ENCODE data around the gene ARHGAP19.

ARHGAP19 gene

DNA sequence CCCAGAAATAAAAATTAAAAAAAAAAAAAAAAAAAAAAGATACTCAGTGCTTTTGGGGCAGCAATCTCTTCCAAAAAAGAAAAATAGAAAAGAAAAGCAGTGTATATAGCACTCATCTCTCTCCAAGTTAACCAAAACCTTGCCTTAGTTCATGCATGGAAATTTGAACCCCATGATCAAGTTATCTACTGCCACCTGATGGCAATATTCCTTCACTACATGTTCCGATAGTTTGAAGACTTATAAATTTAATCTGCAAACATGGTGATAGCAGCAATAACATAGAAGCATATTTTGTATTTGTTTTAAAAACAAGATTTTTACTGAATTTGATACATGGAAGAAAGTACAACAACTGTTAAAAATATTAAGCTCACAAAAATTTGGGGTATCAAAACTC, 58.0 kb downstream of the ARHGAP19 start:
- ATAC-seq = peak; percentile 63
- no peak for TF ChIP-seq ZNF8 (CRISPR knock-in tag; IDR thresholded peaks at IDR 0.05)
- no peak for TF ChIP-seq PPARA (CRISPR knock-in tag; IDR thresholded peaks at IDR 0.05; ENCODE audit: borderline replicate concordance)
- TF ChIP-seq, protein P1, sequence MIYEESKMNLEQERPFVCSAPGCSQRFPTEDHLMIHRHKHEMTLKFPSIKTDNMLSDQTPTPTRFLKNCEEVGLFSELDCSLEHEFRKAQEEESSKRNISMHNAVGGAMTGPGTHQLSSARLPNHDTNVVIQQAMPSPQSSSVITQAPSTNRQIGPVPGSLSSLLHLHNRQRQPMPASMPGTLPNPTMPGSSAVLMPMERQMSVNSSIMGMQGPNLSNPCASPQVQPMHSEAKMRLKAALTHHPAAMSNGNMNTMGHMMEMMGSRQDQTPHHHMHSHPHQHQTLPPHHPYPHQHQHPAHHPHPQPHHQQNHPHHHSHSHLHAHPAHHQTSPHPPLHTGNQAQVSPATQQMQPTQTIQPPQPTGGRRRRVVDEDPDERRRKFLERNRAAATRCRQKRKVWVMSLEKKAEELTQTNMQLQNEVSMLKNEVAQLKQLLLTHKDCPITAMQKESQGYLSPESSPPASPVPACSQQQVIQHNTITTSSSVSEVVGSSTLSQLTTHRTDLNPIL (CRISPR knock-in tag; IDR thresholded peaks at IDR 0.05; ENCODE audit: low read depth) = no peak
- no peak for TF ChIP-seq TOX (CRISPR knock-in tag; IDR thresholded peaks at IDR 0.05; ENCODE audit: borderline replicate concordance)
- no peak for TF ChIP-seq BACH2 (CRISPR knock-in tag; IDR thresholded peaks at IDR 0.05; ENCODE audit: borderline replicate concordance)
- TF ChIP-seq, protein P2, sequence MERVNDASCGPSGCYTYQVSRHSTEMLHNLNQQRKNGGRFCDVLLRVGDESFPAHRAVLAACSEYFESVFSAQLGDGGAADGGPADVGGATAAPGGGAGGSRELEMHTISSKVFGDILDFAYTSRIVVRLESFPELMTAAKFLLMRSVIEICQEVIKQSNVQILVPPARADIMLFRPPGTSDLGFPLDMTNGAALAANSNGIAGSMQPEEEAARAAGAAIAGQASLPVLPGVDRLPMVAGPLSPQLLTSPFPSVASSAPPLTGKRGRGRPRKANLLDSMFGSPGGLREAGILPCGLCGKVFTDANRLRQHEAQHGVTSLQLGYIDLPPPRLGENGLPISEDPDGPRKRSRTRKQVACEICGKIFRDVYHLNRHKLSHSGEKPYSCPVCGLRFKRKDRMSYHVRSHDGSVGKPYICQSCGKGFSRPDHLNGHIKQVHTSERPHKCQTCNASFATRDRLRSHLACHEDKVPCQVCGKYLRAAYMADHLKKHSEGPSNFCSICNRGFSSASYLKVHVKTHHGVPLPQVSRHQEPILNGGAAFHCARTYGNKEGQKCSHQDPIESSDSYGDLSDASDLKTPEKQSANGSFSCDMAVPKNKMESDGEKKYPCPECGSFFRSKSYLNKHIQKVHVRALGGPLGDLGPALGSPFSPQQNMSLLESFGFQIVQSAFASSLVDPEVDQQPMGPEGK (CRISPR knock-in tag; IDR thresholded peaks at IDR 0.05; ENCODE audit: borderline replicate concordance) = no peak
- TF ChIP-seq GLIS3 (CRISPR knock-in tag; IDR thresholded peaks at IDR 0.05) = no peak
- no peak for TF ChIP-seq ZC3H10 (CRISPR knock-in tag; IDR thresholded peaks at IDR 0.05)
- no peak for TF ChIP-seq CSDC2 (CRISPR knock-in tag; IDR thresholded peaks at IDR 0.05)
- TF ChIP-seq ARNTL (CRISPR knock-in tag; IDR thresholded peaks at IDR 0.05; ENCODE audit: borderline replicate concordance, low read depth) = no peak
- no peak for TF ChIP-seq OSR1 (CRISPR knock-in tag; IDR thresholded peaks at IDR 0.05)
- TF ChIP-seq ZNF70 (CRISPR knock-in tag; IDR thresholded peaks at IDR 0.05) = no peak
- no peak for TF ChIP-seq RARB (CRISPR knock-in tag; IDR thresholded peaks at IDR 0.05)
- no peak for TF ChIP-seq ZFP3 (CRISPR knock-in tag; IDR thresholded peaks at IDR 0.05)
- TF ChIP-seq, protein P3, sequence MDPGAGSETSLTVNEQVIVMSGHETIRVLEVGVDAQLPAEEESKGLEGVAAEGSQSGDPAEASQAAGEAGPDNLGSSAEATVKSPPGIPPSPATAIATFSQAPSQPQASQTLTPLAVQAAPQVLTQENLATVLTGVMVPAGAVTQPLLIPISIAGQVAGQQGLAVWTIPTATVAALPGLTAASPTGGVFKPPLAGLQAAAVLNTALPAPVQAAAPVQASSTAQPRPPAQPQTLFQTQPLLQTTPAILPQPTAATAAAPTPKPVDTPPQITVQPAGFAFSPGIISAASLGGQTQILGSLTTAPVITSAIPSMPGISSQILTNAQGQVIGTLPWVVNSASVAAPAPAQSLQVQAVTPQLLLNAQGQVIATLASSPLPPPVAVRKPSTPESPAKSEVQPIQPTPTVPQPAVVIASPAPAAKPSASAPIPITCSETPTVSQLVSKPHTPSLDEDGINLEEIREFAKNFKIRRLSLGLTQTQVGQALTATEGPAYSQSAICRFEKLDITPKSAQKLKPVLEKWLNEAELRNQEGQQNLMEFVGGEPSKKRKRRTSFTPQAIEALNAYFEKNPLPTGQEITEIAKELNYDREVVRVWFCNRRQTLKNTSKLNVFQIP (CRISPR knock-in tag; IDR thresholded peaks at IDR 0.05; ENCODE audit: borderline replicate concordance, low read depth) = no peak

DNA sequence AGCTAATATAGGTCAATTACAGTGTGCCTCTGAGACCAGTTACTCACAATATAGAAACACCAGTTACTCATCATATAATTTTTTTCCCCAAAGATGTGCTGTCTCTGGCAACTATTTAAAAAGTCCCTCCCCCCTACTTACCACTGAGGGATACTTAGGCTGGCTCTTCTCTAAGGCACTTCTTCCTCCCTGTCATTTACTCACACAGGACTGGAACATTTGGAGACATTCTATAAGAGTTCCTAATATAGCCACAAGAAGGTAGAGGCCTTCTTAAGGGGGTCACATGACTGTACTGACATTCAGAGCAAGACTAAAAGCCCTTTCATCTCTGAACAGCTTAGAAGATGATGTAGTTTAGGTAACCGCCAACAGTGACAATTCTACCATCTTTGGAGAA, 62.3 kb downstream of the ARHGAP19 start:
- peak; percentile 24; the same call in 2 of the 3 replicates for ATAC-seq
- TF ChIP-seq SNAI2 (CRISPR knock-in tag; IDR thresholded peaks at IDR 0.05) (no peak), ZNF70 (CRISPR knock-in tag; IDR thresholded peaks at IDR 0.05) (no peak), RARB (CRISPR knock-in tag; IDR thresholded peaks at IDR 0.05) (no peak), ISL1 (CRISPR knock-in tag; IDR thresholded peaks at IDR 0.05) (no peak), ZFP3 (CRISPR knock-in tag; IDR thresholded peaks at IDR 0.05) (no peak), ARNTL (CRISPR knock-in tag; IDR thresholded peaks at IDR 0.05; ENCODE audit: borderline replicate concordance, low read depth) (no peak)
- TF ChIP-seq, protein P2 (CRISPR knock-in tag; IDR thresholded peaks at IDR 0.05; ENCODE audit: borderline replicate concordance) = no peak

DNA sequence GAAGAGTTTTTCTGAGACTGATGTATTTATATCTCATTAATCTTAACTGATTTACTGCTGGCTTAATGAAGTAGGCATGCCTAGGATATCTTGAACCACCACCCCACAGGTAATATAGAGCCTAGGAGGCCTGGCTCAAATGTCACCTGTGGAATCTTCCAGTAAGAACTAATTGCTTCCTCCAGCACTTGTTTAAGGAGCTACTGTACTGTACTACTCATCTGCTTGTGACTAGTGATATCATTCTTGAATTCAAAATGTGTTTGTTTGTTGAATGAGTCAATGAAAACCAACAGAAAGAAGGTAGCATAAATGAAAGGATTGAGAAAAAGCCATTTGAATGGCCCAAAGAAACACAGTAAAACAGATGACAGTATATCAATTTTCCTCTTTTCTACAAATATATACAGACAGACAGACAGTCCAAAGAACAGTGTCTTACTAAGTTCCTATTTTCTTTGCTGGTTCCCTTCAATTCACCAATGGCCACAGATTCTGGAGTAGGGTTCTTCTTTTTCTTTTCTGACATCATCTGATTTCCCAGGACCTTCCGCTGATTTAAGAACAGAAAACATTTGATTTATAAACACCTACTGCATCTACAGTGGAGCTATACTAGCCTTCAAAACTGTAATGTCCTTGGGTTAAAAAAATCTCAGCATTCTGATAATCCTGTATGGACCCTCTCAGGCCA, 63.0 kb downstream of the ARHGAP19 start:
- ATAC-seq = no peak
- TF ChIP-seq CSDC2 (CRISPR knock-in tag; IDR thresholded peaks at IDR 0.05) = no peak
- no peak for TF ChIP-seq ARNTL (CRISPR knock-in tag; IDR thresholded peaks at IDR 0.05; ENCODE audit: borderline replicate concordance, low read depth)
- TF ChIP-seq, protein P4, sequence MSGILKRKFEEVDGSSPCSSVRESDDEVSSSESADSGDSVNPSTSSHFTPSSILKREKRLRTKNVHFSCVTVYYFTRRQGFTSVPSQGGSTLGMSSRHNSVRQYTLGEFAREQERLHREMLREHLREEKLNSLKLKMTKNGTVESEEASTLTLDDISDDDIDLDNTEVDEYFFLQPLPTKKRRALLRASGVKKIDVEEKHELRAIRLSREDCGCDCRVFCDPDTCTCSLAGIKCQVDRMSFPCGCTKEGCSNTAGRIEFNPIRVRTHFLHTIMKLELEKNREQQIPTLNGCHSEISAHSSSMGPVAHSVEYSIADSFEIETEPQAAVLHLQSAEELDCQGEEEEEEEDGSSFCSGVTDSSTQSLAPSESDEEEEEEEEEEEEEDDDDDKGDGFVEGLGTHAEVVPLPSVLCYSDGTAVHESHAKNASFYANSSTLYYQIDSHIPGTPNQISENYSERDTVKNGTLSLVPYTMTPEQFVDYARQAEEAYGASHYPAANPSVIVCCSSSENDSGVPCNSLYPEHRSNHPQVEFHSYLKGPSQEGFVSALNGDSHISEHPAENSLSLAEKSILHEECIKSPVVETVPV (CRISPR knock-in tag; IDR thresholded peaks at IDR 0.05) = no peak
- no peak for TF ChIP-seq TCF4 (CRISPR knock-in tag; IDR thresholded peaks at IDR 0.05; ENCODE audit: borderline replicate concordance)

DNA sequence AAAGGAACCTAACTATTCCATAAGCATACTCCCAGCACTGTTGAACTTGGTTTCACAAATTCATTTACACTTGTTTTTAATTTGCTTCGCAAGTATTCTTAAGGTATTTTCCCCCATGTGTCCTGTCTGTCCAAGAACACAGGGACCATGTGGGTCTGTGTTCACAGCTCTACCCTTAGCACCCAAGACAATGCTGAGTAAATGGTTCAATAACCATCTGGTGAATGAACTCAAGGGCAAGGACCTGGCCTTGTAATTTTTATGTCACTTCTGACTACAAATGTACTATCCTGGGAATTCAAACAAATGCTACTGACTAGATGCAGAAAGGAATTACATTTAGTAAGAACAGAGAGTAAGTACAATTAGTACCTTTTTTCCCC, 63.7 kb downstream of the ARHGAP19 start:
- no peak for ATAC-seq
- TF ChIP-seq ARNTL (CRISPR knock-in tag; IDR thresholded peaks at IDR 0.05; ENCODE audit: borderline replicate concordance, low read depth) (no peak), TCF4 (CRISPR knock-in tag; IDR thresholded peaks at IDR 0.05; ENCODE audit: borderline replicate concordance) (no peak), ZC3H10 (CRISPR knock-in tag; IDR thresholded peaks at IDR 0.05) (no peak), ISL1 (CRISPR knock-in tag; IDR thresholded peaks at IDR 0.05) (no peak), PPARA (CRISPR knock-in tag; IDR thresholded peaks at IDR 0.05; ENCODE audit: borderline replicate concordance) (no peak), SNAI2 (CRISPR knock-in tag; IDR thresholded peaks at IDR 0.05) (no peak), ZNF565 (CRISPR knock-in tag; conservative IDR thresholded peaks at IDR 0.05; ENCODE audit: low read depth) (no peak), ZNF70 (CRISPR knock-in tag; IDR thresholded peaks at IDR 0.05) (no peak)
- TF ChIP-seq, protein P2 (CRISPR knock-in tag; IDR thresholded peaks at IDR 0.05; ENCODE audit: borderline replicate concordance) = no peak
- TF ChIP-seq, protein P5, sequence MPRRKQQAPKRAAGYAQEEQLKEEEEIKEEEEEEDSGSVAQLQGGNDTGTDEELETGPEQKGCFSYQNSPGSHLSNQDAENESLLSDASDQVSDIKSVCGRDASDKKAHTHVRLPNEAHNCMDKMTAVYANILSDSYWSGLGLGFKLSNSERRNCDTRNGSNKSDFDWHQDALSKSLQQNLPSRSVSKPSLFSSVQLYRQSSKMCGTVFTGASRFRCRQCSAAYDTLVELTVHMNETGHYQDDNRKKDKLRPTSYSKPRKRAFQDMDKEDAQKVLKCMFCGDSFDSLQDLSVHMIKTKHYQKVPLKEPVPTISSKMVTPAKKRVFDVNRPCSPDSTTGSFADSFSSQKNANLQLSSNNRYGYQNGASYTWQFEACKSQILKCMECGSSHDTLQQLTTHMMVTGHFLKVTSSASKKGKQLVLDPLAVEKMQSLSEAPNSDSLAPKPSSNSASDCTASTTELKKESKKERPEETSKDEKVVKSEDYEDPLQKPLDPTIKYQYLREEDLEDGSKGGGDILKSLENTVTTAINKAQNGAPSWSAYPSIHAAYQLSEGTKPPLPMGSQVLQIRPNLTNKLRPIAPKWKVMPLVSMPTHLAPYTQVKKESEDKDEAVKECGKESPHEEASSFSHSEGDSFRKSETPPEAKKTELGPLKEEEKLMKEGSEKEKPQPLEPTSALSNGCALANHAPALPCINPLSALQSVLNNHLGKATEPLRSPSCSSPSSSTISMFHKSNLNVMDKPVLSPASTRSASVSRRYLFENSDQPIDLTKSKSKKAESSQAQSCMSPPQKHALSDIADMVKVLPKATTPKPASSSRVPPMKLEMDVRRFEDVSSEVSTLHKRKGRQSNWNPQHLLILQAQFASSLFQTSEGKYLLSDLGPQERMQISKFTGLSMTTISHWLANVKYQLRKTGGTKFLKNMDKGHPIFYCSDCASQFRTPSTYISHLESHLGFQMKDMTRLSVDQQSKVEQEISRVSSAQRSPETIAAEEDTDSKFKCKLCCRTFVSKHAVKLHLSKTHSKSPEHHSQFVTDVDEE (CRISPR knock-in tag; IDR thresholded peaks at IDR 0.05) = no peak
